HG03196 (cell line): ENCODE data around the gene CAPN7.

ENCODE experiments used
- ATAC-seq: cut with Tn5 transposase; IDR thresholded peaks from one replicate; pipeline ENCODE4 v1.9.1; 2021; ENCODE audit not compliant: unreplicated experiment

The CAPN7 gene

GRCh38 chr3:15272426-15273196 lies 66.6 kb downstream of the CAPN7 start:
- no peak for ATAC-seq

DNA sequence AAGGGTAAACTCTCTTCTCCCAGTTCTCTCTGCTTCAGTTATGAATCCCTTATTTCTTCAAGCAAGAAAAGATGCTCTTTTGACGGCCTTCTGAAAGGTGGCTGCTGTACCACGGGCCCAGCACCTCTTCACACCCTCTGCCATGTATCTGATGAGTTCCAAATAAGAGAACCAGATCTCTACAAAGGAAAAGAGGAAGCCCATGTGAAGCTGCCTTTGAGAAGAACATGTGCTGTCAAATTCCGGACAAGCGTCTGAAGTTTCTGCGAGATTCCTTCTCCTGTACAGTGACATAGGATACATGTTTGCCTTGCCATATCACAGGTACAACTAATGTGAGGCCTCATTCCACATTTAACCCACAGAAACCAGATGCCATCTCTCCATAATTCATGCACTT lies 67.2 kb downstream of the CAPN7 start:
- ATAC-seq, result no peak

DNA sequence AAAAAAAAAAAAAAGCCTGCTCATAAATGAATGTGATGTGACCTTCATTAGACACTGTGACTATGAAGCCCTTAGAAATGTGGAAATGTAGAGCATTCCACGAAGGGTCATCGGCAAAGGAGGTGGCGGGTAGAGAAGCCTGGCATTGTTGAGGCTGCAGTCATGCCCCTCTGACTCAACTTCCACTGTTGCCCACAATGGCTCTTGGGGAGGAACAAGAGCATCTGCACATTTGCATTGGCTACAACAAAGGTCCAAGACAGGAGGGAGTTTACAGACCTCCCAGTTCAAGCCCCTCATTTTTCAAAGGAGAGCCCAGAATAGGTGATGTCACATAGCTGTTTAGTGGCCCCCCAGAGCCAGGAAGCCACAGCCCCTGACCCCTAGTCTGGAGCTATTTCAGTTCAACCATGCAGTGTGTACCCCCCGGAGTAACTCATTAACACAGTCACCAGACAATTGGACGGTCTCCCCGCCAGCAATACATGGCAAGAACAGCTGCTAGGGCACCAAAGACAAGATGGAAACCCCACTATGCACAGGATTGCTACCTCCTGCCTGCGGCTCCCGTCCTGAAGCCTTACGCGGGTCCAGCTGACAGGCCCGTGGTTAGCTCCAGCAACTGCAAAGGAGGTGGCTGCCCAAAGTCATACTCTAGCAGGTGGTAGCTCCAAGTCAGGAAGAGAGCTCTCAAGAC lies 70.1 kb downstream of the CAPN7 start:
- no peak for ATAC-seq

- ATAC-seq, result no peak
Measured at GRCh38 chr3:15277861-15278500, 71.9 kb downstream of the CAPN7 start.

DNA sequence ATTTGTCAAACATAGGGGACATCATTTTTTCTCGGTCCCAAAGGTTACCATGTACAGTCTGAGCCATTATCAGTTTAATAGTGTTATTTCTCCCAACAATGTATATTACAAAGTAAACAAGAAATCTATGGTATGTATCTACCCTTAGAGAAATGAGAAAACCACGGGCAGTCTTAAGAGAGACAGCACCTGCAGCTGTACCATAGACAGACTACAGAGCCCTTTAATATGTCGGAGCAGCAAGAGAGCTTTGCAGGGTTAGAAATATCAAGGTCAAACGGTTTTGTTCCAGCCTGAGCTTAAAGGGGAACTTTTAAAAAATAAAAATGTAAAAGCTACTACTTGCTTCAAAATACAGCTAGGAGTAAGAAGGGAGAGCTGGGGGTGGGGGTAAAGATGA lies 73.2 kb downstream of the CAPN7 start:
- no peak for ATAC-seq

GRCh38 chr3:15279671-15280402 lies 73.8 kb downstream of the CAPN7 start:
- ATAC-seq, result no peak

DNA sequence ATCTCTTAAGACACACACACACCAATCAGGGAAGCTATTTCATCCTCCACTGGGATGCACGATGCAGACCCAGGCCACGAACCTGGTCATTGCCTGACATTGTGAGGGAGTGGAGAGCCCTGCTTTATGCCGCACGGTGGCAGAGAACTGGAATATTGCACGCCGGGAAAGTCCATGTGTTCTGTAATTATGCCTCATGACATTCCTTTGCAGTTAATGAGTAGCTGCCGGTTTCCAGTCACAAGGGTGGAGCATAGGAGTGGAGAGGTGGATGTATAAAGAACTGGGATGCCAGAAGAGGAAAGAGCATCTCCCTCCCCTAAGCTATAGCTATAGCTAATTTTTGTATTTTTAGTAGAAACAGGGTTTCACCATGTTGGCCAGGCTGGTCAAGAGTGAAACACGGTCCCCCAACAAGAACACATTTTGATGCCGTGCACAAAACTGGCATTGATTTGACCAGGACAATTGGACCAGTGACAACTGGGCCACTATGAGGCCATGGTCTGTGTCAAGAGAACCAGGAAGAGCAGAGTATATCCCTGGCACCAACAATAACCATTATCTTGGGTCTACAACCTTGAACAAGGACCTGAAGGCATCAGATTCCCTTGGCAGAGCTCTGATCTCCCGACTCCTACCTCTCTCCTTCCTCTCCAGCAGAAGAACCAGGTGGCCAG lies 74.9 kb downstream of the CAPN7 start:
- ATAC-seq, result no peak

- ATAC-seq, result no peak
Measured at GRCh38 chr3:15281817-15282216, 75.8 kb downstream of the CAPN7 start.

DNA sequence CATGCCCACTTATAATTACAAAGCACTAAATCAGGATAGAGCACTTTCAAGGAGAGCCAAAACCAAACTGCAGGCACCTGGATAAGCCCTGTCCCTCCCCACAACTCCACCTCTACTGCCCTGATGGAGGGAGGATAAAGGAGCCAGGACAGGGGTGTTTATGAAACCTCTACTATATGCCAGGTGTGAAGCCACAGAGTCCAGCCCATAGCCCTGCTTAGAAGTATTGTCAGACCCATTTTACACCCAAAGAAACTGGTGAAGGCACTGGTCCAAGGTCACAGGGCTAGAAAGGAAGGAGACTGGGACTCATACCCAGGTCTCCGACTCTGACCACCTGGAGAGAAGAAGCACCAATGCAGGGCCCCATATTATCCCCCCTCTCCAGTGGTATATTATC lies 77.7 kb downstream of the CAPN7 start:
- no peak for ATAC-seq

- no peak for ATAC-seq
Measured at GRCh38 chr3:15284121-15284889, 78.3 kb downstream of the CAPN7 start.

DNA sequence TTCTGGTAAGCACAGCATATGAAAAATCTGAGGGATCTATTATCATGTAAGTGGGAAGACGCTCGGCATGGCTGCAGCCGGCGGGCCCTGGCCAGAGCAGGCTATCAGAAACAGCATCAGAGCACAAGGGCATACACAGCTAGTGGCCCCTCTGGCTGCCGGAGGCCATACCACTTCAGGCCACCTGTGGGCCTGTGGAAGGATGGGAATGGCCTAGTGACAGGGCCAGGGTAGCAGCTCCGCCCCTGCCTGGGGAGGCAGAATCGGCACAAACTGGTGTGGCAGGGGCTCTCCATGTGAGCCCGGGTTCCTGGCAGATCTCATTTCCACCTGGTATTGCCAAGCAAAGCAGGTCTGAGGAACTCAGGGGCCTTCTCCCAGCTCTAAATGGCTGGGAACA lies 80.0 kb downstream of the CAPN7 start:
- no peak for ATAC-seq

DNA sequence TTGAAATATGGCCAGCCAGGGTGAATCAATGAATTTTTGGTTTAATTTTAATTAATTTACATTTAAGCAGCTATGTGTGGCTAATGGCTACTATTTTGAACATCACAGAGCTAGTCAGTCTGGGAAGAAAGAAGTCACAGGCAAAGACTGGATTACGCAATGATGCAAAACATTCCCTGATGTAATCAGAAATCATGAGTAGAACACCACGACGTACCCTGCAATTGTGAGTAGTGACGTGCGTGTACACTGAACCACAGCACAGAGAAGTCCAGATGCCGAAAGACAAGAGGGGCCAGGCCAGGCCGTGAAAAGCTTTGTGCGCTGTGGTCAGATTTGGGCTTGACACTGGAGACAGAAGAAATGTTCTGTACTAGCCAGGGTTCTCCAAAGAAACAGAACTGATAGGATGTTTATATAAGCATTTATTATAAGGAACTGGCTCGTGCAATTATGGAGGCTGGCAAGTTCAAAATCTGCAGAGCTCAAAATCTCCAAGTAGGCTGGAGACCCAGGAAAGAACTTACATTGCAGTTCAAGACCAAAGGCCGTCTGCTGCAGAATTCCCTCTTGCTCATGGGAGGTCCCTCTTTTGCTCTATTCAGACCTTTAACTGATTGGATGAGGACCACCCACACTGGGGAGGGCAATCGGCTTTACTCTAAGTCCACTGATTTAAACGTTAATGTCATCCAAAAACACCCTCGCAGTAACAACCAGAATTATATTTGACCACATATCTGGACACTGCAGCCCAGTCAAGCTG lies 81.7 kb downstream of the CAPN7 start:
- ATAC-seq, result no peak

- ATAC-seq, result no peak
Measured at GRCh38 chr3:15288331-15289035, 82.4 kb downstream of the CAPN7 start.

DNA sequence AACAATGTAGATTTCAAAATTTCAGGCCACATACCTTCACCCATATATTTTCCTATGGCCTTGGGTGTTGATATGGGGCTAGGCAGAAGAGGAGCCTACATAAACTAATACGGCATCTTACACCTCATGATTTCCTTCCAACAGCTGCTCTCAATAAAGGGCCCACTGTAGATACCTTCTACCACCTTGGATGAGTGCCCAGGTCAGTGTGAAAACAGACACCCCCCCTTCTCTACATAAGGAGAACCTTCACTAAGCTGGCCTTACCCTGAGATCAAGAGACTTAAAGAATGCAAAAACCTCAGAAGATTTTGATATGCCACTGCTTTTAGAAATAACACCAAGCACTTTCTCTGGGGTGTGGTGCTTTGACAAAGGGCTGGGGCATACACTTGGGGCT lies 83.6 kb downstream of the CAPN7 start:
- no peak for ATAC-seq

GRCh38 chr3:15290736-15291135 lies 84.7 kb downstream of the CAPN7 start:
- ATAC-seq, result no peak

- ATAC-seq, result peak; percentile 81
Measured at GRCh38 chr3:15291589-15292541, 85.8 kb downstream of the CAPN7 start.

GRCh38 chr3:15292765-15293522 lies 86.9 kb downstream of the CAPN7 start:
- no peak for ATAC-seq
